GM19328 (cell line): ENCODE measurements around the gene TRAPPC3.
A peak's percentile ranks its signal among the peaks of the same experiment; 100 is the strongest.

Source experiments
- ATAC-seq: cut with Tn5 transposase; IDR thresholded peaks from one replicate; pipeline ENCODE4 v1.9.1; 2021; ENCODE audit warnings: mild to moderate bottlenecking, moderate library complexity; ENCODE audit not compliant: unreplicated experiment

TRAPPC3 gene

DNA sequence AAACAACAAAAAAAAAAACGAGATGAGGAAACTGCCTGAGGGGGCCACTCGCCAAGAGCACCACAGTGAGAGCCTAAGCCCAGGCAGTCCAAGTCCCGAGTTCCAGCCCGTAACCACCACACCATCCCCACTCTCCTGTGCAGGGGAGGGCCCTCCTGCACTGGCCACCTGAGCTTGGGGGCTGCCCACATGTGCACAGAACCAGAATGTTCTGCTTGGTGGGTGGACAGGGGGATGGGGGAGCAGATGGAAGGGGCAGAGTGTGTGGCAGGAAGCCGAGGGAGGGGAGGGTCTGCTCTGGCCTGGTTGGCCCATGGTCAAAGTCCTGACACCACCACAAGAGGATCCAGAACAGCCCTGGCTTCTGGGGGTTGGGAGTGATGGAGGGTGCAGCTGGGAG is 43.0 kb downstream of the TRAPPC3 start:
- no peak for ATAC-seq

DNA sequence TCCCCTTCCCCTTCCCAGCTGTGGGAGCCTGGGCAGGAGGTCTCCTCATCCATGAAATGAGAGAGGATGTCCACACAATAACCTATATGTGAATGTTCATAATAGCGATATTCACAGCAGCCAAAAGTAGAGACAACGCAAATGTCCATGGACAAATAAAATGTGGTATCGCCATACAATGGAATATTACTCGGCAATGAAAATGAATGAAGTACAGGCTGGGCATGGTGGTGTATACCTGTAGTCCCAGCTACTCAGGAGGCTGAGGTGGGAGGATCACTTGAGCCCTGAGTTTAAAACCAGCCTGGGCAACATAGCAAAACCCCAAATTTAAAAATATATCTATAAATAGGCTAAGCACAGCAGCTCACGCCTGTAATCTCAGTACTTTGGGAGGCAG is 47.7 kb downstream of the TRAPPC3 start:
- no peak for ATAC-seq

DNA sequence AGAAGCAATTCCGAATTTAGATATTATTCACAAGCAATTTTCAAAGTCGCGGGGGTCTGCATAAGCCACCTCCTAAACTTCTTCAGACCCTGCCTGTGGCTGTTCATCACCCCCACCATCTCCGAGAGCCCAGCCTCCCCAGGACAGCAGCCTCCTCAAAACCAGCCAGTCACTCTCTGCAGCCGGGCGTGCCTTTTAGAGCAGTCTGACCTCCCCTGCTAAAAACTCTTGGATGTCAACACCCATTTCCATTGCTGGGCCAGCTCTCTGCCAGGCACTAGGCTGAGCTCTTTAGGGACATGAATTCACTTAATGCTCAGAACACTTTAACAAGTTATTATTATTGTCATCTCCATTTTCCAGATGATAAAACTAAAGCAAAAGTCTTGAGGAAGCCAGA is 48.9 kb downstream of the TRAPPC3 start:
- no peak for ATAC-seq

DNA sequence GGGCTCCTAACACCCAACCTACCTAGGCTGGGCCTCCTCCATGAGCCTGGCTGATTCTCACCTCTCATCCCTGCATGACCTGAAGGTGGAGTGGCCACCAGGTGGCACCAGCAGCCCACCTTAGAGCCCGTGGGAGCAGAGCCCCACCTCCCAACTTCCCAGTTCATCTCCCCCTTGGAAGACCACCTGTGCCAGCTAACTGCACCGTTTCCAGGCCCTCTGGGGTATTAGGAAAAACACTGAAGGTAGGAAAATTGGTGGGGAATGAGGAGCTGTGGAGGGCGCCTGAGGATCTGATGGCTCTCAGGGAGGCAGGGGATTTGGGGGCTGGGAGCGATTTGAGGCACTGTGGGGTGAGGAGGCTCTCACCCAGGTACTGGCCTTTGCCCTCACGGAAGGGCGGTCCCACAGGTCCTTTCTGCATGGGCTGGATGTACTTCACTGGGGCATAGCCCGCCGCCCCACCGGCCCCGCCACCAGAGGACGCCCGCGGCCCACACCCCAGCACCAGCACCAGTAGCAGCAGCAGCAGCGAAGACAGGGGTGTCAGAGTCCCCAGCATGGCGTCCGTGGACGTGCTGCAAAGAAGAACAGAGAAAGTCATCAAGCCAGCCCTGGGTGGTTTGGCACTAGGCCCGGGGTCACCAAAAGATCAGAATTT is 49.5 kb downstream of the TRAPPC3 start:
- ATAC-seq = no peak

DNA sequence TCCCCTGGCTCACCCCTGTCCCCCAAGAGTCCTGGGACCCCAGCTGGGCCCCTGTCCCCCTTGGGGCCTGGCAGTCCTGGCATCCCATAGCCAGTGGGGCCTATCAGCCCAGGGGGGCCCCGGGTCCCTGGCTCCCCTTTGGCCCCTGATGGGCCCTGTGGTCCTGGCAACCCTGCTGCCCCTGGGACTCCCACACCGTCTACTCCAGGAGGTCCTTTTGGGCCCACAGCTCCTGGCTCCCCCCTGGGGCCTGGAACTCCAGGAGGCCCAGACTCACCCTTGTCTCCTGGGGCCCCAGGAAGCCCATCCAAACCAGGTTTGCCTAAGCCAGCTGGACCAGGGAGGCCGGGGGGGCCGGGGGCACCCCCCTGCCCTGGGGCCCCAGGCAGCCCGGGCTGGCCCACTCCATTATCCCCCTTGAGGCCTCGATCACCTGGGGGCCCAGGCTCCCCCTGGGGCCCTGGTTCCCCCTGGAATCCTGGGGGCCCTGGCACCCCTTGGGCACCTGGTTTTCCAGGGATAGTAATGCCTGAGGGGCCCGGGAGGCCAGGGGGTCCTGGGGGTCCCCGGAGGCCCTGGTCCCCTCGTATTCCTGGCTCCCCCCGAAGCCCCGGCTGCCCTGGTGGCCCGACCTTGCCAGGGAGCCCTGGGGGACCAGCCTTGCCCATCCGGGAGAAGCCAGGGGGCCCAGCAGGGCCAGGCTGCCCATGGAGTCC is 50.5 kb downstream of the TRAPPC3 start:
- ATAC-seq = no peak

DNA sequence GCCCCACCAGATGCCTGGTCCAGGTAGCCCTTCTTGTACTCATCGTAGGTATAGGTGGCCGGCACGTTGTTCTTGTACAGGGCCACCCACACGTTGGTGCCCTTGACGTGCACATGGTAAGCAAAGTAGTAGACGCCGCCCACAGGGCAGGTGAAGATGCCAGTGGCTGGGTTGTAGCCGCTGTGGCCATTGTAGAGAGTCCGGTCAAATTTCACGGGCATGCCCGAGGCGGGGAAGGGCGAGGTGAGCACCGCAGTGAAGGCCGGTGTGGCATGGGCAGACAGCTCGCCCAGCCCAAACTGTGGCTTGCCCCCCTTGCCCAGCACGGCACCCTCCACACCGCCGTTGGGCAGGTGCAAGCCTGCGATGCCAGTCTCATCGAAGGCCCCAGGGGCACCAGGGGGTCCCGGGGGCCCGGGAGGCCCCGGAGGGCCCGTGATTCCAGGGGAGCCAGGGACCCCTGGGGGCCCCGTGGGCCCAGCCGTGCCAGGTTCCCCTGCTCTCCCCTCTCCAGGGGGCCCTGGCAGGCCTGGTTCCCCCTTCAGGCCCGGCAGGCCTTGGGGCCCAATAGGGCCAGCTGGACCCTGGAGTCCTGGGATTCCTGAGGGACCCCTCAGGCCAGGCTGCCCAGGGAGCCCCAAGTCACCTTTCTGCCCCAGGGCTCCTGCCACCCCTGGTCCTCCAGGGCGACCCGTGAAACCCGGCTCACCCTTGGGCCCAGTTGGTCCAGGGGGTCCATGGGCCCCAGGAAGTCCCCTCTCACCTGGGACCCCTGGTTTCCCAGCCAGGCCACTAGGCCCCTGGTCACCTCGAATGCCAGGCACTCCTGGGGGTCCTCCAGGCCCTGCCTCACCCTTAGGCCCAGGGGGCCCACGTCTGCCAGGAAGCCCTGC is 51.3 kb downstream of the TRAPPC3 start:
- ATAC-seq = no peak

DNA sequence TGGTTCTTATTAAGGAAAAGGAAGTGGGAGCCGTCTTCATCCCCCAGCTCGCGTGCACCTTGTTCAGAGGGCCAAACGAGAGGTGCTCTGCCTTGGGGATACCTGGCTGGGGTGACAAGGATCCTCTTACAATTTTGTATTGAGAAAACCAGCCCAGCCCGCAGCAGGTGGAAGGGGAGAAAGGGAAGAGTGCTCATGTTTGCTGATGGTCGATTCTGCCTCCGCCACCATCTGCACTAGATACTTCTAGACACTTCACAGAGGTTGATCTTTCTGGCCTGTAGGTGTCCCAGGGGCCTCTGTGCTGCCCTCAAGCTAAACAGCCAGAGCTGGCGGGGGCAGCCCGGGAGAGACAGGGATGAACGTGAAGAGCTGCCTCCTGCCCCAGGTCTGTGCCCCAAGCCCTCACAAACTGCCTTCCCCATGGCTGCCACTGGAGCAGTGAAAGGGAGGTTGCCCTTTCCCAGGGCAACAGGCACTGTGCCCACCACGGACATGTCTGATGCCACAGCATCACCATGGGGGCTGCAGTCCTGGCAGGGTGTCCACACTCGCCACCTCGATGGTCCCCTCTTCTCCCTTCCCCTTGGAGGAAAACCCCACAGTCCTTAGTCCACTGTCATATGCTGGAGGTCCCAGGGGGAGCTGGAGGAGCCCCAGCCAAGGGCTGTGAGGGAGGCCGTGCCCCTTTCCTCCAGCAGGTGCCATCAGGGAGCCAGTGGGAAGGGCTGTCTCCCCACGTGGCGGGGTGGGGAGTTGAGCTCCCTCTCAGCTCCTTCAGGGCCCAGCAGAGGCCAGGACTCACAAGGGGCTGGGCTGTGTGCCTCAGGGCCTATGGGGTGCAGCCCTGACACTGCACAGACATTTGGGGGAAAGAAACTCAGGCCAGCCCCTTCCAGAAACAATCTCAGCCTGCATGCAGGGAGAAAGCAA is 52.5 kb downstream of the TRAPPC3 start:
- ATAC-seq = no peak

DNA sequence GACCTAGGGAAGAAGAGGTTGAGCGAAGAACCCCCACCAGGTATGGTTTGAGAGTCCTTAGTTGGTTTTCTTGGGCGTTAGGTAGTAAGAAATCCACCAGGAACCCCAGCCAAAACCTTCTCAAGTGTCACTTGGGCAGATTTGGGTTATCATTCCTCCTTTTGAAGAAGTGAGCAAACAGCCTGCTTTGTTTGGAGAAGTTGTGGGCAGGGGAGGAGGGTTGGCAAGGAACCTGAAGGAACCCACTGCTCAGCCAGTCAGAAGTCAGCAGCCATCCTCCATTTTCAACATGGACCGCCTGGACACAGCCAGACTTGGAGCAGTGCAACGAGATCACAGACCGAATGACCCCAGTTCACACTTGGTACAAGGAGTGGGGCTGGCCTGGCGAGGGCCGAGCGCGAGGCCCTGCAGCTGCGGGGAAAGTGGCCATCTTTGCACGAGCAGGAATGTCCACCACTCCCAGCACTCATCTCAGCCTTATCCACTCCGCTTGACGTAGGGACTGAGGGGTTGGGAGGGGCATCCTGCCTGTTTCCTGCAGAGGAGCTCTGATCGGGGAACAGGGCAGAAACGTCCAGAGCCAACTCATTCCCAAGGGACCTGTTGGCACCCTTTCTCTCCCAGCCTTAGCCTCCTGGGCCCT is 53.4 kb downstream of the TRAPPC3 start:
- no peak for ATAC-seq

DNA sequence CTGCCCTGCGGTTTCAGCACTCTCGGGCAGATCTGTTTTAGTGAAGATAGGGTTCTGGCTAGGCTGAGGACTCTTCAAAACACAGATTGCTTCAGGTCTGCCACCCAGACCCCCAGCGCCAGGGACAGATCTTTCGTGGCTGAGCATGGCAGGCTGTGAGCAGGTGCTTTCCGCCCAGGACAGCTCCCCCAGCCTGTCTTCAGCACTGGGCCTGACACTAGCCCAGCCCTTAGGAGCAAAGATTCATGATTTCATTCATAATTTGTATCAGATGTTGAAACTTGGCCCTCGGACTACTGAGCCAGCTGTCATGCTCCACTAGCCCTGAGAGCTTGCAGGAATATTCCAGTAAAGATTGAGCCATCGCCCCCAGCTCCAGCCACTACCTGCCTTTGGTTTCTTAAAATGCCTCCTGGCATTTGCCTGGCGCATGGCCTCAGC is 54.6 kb downstream of the TRAPPC3 start:
- no peak for ATAC-seq

DNA sequence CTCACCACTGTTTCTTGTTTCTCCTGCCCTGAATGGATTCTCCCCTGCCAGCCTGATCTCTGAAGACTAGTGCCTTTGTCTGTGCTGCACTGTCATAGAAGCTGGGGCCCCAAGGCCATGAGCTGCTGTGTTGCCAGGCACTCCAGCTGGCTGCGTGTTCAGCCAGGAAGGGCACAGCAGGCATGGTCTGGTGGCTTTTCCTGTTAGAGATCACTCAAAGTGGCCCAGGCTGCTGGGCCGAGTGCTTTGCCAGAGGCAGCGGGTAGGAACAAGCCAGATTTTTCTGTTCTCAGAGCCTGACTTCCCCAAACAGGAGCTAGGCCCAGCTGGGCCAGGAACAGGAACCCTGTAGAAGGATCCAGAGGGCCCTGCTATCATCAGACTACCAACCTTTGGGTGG is 55.4 kb downstream of the TRAPPC3 start:
- ATAC-seq = no peak

DNA sequence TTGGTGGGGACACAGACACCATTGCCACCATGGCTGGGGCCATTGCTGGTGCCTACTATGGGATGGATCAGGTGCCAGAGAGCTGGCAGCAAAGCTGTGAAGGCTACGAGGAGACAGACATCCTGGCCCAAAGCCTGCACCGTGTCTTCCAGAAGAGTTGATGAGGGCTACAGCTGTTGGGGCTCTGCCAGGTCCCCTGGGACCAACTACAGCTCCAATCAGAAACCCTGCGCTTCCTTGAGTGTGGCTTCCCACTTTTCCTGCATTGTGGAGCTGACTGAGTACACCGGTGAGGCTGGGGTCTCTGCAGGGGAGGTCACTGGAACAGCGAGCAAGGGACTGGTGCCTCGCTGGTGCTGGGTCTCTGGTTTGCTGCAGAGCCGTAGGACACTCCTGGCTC is 56.1 kb downstream of the TRAPPC3 start:
- ATAC-seq = no peak

DNA sequence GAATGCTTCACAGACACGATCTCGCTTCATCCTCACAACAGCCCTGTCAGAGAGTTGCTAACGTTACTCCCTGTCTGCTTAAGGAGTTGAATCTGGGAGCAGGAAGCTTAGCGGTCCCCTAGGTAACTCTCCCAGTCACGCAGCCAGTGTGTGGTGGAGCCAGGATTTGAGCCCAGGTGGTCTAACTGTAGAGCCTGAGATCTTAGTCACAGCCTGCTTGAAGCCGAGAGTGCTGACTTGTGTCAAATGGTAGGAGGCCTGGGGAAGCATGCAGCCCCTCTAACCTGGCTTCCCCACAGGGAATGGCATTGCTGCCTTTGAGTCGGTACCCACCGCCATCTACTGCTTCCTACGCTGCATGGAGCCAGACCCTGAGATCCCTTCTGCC is 56.5 kb downstream of the TRAPPC3 start:
- no peak for ATAC-seq

DNA sequence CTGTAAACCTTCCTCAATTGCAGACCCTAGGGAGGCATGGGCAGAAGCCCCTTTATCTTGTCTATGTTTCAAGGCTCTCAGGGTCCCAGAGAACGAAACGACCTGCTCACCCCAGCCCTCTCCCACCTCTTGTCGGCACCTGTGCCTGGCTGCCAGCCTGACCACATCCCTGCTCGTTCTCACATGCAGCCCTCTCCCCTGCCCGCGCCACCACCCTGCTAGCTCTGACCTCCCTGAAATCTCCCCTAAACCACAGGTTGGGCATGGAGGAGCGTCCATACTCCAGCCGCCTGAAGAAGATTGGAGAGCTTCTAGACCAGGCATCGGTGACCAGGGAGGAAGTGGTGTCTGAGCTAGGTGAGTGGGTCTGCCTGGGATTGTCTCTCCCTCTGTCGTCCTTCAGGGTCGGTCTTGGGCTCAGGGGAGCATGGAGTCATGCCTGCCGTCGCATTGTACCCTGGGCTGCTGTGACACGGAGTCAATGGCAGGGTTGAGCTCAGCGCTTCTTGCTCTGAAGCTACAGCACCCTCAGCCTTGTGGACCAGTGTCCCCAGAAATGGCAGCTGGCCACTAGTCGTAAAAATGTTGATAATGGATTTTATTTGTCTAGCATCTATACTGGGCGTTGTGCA is 57.0 kb downstream of the TRAPPC3 start:
- no peak for ATAC-seq

DNA sequence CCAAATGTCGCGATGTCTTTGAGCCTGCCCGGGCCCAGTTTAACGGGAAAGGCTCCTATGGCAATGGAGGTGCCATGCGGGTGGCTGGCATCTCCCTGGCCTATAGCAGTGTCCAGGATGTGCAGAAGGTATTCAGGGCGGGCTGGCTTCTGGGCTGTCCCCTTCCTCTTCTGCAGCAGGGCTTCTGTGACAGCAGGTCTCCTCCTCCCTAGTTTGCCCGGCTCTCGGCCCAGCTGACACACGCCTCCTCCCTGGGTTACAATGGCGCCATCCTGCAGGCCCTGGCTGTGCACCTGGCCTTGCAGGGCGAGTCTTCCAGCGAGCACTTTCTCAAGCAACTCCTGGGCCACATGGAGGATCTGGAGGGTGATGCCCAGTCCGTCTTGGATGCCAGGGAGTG is 57.6 kb downstream of the TRAPPC3 start:
- ATAC-seq = no peak

DNA sequence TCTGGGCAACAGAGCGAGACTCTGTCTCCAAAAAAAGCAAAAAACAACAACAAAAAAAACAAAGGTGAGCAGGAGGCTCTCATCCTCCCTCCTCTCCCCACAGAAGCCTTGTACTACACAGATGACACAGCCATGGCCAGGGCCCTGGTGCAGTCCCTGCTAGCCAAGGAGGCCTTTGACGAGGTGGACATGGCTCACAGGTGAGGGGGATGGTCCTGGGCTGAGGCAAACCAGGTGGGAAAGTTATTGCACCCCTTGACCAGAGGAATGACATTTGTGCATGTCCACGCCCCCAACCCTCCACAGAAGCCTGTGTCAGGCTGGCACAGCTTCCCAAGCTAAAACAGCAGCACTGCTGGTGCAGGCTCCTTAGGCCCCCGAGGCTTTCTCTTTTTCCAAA is 58.1 kb downstream of the TRAPPC3 start:
- ATAC-seq = no peak

DNA sequence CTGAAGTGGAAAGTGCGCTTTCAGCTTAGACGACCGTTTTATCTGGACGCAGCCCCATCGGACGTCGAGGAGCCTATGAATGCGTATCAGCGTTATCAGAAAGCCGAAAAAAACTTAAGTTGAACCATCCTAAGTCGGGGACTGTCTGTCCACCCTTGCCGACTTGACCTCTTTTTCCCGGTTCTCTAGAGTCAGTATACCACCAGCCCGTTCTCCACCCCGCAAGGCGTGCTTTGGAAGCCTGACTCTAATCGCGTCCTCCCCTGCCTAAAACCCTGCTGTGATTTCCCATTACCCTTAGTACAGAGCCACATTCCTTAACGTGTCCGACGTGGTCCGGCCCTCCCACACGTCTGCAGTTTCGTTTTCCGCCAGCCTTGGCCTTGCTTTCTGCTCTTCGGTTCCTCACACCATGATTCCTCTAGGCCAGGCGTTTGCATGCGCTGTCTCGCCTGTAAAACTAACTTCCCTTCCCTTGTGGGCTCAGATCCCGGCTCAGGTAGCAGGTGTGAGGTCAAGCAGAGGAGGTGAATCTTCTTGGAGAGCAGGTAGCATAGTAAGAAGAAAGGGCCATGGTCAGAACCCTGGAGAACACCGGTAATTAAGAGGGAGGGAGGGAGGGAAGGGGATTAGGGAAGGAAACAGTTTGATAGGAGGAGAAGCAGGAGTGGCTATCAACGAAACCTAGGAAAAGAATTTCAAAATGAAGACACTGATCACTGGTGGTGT is 59.7 kb downstream of the TRAPPC3 start:
- ATAC-seq = no peak

DNA sequence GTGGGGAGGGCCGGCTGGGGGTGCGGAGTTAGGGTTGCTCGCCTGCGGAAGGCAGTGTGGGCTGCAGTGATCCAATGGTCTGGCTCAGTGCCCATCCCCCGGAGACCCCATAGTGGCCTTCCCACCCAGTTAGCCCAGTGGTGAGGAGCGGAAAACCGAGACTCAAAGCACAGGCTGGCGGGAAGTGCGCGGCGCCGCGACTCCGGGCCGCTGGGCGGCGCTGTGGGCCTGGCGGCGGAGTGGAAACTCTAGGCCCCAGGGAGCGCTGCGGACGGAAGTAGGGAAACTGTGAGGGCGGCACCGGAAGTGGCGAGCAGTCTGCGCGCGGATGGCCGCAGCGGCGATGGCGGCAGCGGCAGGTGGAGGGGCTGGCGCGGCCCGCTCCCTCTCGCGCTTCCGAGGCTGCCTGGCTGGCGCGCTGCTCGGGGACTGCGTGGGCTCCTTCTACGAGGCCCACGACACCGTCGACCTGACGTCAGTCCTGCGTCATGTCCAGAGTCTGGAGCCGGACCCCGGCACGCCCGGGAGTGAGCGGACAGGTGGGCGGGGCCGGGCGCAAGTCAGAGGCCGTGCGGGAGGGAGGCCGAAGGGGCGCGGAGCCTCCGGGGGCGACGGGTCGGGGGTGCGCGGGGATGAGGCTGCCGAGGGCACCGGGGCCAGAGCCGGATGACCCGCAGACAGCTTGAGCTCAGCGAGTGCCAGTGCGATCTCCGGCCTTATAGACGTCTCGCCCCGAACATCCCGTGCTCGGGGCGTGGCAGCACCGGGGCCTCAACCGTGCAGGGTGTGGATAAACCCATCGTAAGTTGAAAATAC is 60.5 kb downstream of the TRAPPC3 start, which contains the start of gene ADPRS:
Gene ADPRS, plus strand, starts transcription at position 316 of the 816 bp plus-strand sequence. Its CDS starts 13 bp downstream, at position 329.
- ATAC-seq = peak; percentile 69

DNA sequence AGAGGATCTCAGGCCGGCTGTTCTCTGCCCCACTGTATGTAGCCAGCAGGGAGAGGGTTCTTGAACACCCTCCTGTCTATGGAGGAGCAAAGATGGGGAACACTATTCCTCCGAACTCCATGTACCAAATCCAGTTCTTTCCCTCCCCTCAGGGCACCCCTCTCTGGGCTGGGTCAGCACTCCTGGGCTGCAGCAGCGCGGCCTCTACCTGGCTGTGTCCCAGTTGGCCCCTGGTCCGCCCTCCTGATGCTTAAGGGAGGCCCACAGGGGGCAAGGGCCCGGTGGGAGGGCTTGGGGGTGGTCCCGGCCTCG is 61.1 kb downstream of the TRAPPC3 start:
- no peak for ATAC-seq
